SKM-1 treated with dmso at 0.1 percent for 144 hours (cell line): ENCODE measurements around the gene ELMO3.

Experiments
- DNase-seq: peaks from one replicate; lab custom pipeline; 2025; ENCODE audit not compliant: unreplicated experiment; lab: John Stamatoyannopoulos, UW

ELMO3 gene

DNA sequence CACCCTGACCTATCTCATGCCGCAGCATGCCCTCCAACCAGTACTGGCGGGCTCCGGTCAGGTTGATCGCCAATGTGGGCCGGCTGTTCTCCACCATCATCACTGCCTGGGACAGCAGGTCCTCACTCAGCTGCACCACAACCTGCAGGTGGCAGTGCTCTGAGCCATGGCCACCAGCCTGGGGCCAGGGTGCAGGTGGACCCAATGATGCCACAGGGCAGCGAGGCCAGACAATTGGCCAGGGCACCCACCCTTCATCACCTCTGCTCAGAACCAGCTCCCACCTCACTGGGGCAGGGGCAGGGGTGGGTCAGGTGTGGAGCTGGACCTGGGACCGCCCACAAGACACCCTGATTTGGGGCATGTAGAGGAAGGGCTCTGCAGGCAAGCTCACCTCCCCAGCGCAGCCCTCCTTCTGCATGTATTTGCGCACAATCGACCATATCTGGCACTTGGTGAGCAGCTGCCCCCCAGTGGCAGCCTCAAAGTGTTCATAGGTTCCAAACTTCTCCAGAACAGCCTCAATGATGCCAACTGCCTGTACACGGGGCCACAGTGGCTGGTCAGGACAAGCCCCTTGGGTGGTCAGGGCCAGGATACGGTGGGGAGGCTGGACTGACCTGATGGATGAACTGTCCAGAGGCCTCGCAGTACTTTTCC is 19.4 kb upstream of the ELMO3 start:
- no peak for DNase-seq

DNA sequence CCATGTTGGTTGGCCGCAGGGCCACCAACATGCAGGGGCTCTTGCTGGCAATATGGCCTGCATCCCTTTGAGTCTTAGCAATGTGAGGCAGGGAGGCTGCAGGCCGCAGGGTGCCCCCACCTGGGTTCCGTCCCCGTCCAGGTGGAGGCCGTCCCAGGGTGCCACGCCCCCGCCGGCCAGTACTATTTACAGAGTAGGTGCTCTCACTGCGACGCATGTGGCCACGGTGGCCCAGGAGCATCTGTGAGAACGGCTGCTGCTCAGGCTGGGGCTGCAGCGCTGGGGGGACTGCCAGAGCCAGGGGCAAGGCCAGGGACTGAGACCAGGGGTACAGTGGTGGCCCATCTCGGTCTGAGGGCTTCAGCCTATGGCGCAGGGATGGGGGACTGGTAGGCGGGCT is 18.8 kb upstream of the ELMO3 start:
- DNase-seq, result no peak

DNA sequence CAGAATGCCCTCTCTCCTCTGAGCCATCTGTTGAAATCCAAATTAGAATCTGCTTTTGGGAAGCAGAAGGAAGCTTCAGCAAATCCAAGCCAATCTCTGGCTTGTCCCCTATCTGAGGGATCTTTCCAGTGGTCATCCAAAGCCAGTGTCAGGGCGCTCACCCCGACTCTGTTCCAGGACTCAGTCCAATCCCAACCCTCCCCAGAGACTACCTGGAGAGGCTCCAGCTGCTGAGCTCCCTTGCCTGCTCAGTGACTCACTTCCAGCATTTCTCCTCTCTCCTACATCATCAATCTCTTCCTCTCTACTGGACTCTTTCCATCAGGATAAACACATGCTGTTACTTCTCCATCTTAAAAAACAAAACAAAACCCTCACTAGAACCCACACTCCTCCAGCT is 17.6 kb upstream of the ELMO3 start:
- DNase-seq, result no peak

DNA sequence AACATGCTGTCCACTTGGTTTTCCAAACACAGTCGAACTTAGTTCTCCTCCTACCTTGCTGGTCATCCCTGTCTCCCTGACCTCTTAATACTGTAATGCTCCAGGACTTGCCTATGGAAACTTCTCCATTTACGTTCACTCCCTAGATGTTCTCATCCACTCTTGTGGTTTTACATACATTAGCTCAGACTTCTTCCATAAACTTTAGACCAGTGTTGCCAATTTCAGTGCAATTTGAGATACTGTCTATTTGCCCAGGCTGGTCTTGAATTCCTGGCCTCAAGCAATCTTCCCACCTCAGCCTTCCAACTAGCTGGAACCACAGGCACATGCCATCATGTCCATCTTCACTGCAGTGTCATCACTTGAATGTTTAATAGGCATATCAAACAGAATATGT is 16.6 kb upstream of the ELMO3 start:
- no peak for DNase-seq

DNA sequence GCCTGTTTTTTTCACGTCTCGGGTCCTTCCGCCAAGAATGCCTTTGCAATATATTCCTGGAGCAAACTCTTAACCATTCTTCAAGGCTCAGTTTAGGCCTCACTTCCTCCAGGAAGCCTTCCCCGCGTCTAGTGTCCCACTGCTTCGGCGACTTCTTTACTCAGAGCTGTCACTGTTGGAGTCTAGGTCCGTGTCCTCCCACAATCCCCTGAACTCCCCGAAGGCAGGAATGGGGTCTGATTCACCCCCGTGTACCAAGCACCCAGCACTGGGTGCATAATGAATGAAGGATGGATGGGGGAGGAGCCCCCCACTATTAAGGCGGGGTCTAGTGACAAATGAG is 15.7 kb upstream of the ELMO3 start:
- no peak for DNase-seq

DNA sequence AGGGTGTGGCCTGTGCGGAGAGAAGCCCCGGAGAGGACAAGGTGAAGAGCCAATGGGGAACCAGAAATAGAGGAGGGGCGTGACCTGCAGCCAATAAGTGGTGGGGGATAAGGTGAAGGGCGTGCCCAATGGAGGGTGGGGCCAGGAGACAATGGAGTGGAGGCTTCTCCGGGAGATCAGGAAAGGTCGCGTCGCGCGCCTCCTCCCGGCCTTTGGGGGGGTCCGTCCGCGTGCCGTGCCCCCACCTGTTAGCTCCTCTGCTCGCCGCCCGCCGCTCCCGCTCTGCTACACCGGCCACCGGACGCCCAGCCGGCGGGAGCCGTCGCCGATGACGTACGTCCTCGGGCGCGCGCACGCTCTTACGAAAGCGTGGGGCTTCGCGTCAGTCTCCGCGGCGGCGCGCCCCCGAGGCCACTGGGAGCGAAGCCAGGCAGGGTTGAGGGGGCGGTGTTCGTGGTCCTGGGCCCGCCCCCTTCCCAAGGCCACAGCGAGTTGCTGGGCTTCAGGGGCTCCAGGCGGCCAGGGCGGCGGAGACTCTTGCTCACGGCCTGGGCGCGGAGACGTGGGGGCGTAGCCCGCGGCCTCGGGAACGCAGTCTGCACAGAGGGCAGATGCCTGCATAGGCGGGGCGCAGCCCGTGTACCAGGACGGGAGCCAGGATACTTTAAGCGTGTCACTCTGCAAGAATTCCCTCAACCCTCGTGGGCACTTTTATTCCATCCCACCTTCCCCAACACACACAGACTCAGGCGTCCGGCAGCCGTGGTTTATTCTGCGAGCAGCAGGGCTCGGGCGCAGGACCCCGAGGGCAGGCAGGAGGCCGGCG is 15.1 kb upstream of the ELMO3 start, which contains the start of gene MATCAP1:
Gene MATCAP1 (minus strand): TSS at position 337 of the 826 bp plus-strand sequence. CDS start 3,353 bp downstream, outside the sequence.
- peak; percentile 99 for DNase-seq

DNA sequence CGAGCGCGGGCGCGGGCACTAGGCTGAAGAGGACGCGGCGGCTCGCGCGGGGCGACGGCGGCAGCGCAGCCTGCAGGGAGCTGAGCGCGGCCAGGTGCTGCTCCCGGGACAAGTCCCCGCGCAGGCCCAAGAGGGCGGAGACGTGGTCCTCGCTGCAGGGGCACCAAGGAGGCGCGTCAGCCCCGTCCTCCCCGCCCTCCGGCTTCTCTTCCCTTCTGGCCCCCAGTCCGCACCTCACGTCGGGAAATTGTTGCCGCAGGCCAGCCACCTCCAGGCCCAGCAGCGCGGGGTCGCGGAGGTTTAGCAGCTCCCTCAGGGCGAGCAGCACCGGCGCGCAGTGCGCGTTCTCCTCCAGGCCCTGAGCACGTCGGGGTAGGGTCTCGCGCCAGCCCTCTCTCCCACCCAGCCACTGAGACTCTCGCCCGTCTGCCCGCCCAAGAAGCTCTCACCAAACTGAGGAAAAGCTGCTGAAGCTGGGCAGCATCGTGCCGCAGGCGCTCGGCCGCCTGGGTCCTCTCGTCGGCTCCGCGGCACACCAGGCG is 14.4 kb upstream of the ELMO3 start:
- no peak for DNase-seq

DNA sequence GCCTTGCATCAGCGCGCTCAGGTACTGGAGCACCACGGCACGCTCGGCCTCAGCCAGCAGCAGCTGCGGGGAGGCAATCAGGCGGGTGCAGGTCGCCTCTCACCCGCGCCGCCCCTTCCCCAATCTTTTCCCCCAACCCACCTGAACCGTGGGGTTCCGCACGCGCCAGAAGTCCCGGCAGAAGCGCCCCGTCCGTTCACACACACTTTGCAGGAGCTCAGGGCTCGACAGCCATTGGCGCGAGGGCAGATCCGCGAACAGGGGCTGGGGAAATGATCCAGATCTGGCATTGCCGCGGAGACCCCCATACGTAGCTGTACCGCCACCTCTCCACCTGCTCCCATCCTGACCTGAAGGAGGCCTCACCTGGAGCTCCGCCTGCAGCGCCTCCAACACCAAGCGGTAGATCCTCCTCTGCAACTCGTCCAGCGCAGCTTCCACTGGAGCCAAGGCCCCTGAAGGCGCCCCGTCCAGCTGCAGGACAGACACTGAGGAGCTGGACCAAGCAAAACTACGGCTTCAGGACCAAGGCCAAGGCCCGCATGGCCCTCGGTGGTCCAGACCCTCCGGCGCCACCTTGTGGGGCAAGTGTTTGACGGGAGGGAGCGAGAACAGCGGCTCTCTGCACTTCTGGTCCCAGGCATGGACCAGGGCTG is 13.8 kb upstream of the ELMO3 start:
- peak; percentile 79 for DNase-seq

DNA sequence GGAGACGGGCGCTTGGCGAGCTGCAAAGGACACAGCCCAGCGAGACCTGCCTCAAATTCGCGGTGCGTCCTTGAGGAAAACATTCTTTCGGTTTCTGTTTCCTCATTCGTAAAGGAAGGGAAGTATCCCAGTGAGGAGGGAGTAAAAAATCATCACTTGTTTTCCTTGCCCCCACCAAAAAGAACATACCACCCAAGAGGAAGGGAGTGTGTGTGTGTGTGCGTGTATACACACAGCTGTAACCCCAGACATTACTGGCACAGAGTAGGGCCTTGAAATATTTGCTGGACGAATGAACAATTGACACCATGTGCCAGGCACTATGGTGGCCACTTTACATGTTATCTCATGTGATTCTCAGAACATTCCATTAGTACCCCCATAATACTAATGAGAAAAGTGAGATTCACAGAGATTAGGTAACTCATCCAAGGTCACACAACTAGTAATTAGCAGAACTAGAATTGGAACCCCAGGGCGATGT is 13.2 kb upstream of the ELMO3 start:
- no peak for DNase-seq

DNA sequence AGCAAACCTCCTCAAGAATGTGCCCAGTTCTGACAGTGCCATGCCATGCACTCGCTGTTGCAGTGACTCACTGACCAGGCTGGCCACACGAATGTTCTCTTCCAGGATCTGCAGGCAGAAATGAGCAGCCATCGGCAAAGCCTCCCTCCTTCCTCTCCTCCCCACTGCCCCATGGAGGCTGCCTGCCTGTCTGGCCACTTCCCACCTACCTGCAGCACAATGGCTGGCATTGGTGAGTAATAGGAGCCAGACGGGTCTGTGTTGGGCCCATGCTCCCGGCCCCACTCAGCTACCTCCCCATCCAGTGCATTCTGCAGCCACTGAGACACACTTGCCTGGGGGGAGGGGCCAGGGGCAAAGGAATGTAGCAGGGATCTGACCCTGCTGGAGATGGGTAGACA is 12.4 kb upstream of the ELMO3 start:
- no peak for DNase-seq

DNA sequence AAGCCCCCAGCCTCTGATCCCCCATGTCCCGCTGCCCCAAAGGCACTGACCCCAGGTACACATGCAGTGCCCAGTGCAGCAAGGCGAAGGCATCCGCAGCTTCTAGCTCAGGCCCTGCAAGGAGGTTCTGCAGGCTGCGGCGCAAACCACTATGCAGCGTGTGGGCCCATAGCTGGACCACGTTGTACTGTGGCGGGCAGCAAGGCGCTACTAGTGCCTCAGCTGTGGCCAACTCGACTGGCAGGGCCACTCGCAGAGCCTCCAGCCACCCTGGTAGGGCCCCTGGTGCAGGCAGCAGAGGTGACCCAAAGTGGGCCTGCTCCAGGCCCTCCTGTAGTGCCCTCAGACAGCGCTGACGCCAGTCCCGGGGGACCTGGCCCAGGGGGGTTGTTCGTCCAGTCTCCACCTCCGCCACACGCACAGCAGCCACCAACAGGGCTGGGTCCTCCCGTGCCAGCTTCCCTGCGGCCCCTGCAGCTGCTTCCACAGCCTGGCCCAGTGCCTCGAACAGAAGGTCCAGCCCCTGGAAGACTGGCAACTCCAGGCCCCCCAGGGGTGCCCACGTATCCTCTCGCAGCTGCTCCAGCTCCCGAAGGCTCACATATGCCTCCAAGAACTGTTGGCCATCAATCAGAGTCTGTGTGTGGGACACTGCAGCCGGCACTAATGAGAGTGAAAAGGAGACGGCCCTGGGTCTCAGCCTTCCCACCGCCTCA is 11.6 kb upstream of the ELMO3 start:
- no peak for DNase-seq

DNA sequence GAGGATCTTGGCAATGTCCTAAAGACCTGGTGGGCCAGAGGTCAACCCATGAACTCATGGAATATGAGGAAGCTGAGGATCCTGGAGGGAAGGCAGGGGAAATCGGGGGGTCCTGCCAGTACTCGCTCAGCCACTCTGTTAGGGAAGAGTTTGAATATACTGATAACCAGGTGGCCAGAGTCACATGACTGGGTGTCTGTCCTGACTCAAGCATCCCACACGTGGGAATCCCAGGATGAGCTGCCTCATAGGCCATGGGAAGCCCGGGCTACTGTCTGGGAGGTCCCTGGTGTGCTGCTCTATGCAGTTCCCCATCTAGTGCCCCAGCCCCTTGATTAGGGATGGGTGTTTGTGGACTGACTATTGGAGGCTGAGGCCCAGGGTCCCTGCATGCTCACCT is 10.6 kb upstream of the ELMO3 start:
- DNase-seq, result no peak

DNA sequence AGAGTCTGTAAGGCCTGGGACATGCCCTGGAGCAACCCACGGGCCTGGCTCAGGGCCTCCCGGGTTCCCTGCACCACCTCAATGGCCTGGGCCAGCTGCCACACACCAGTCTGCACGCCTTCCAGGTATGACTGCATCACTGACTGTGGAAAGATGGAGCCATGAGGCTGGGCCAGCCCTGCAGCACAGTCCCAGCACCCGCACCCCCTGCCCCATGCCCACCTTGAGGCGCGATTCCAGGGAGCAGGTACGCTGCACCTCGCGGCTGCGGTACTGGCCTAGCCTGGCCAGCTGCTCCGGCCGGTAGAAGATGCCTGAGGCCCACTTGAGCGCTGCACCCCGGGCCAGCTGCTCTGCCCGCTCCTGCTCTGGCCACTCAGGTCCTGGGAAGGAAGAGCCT is 10.1 kb upstream of the ELMO3 start:
- no peak for DNase-seq

DNA sequence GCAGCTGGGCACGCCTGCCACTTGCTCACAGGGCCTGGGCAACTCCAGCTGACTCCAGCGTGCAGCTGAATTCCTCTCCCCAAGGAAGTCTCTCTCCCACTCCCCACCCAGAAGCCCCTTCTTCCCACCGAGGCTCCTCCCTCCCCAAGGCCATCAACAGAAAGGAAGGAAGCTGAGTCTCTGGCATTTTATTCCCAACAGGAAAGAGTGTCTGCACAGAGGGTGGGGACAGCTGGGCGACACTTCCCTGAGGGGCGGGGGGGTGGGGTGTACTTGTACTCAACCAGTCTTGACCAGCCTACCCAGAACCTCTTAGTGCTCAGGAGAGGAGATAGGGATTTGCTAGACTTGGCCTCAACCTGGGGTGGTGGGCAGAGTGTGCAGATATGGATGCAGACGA is 8.9 kb upstream of the ELMO3 start, which contains the start of gene EXOC3L1:
Gene EXOC3L1 (minus strand): TSS at position 96 of the 400 bp plus-strand sequence. CDS start 460 bp downstream, outside the sequence.
- no peak for DNase-seq

DNA sequence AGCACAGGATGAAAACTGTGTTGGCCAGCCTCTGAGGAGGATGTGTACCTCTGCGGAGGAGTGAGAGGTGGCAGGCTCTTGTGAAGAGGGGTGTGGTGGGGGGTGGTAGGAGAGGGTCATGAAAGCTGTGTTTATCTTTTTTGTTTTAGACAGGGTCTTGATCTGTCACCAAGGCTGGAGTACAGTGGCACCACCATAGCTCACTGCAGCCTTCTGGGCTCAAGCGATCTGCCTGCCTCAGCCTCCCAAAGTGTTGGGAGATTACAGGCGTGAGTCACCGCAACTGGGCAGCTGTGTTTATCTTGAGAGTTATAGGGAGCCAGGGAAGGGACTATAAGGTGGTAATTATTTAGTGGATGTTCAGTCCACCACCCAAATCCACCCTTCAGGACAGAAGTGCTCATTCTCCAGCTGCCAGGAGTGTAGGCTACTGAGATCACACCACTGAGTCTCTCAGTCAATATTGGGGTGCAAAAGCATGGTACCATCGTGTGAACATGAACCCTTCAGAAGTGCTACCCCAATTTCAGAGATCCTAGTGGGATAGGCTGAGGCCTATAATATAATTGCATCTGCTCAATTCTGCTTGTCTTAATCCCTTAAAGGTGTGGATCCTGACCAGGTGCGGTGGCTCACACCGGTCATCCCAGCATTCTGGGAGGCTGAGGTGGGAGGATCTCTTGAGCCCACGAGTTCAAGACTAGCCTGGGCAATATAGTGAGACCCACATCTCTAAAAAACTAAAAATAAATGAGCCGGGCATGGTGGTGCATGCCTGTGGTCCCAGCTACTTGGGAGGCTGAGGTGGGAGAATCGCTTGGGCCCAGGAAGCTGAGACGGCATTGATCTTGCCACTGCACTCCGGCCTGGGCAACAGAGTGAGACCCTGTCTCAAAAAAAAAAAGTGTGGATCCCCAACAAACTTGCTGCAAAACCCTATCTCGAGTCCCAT is 8.2 kb upstream of the ELMO3 start:
- DNase-seq, result no peak

DNA sequence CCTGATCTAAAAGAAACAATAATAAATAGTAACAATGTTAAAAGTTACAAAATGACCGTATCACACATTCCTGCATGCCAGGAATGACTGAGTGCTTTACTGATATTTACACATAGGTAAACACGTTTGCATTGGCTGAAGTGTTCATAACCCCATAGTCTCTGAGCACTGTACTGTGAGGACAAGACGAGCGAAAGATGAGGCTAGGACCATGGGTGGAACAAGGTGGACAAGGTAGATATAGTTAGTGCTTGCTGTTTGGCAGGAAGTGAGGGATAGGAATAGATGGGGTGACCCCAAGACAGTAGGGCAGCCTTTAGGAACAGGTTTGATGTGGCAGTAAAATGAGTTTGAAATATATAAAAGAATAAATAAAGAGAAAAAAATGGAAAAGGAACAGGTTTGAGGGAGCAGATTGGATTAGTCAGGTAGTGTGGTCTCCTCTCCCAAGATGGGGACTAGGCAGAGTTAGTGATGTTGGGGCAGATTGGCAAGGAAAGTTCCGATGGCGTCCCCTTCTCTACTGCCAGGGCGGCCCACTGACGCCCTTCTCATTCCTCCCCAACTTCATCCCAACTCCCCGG is 7.4 kb upstream of the ELMO3 start:
- no peak for DNase-seq

DNA sequence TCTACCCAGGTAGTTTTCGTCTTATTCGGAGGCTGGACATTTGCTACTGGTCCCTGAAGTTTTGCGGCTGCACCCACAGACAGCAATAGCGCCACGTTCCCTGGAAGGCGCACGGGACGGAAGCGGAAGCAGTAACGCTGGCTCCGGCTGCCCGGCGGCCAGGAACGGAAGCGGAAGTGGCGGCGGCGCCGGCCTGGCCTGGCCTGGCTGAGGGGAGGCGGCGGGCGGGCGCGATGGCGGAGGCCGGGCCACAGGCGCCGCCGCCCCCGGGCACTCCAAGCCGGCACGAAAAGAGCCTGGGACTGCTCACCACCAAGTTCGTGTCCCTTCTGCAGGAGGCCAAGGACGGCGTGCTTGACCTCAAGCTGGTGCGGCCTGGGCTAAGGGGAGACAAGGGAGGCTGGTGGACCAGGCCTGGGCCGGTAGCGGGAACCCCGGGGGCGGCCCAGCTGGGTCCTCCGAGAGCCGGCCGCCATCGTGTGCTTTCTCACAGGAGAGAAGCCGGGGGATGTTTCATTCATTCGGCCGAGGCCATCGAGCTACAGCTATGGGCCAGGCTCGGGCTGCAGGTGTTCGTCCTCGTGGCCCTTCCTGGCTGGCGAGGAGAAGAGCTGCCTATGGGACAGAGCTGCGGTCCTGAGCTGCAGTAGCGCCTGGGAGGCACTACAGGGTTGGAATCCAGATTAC is 6.8 kb upstream of the ELMO3 start, which contains the start of gene E2F4:
Gene E2F4 (plus strand): TSS at position 161 of the 687 bp plus-strand sequence. CDS start 73 bp downstream, at position 234.
- DNase-seq, result peak; percentile 92

DNA sequence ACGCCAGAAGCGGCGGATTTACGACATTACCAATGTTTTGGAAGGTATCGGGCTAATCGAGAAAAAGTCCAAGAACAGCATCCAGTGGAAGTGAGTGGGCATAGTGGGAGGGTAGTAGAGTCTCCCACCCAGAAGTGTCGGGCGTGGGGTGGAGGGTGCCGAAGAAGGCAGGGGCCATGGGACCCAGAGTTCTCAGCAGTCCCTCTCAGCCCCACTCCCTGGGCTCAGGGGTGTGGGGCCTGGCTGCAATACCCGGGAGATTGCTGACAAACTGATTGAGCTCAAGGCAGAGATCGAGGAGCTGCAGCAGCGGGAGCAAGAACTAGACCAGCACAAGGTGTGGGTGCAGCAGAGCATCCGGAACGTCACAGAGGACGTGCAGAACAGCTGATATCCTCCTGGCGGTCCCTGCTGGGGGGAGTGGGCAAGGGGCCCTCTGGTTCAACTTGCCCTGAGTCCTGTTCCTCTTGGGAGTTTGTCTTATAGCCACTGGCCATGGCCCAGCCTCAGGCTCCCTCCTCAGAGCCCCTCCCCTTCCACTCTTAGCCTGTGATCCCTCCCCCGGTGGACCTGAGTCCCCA is 6.1 kb upstream of the ELMO3 start:
- no peak for DNase-seq
